Fibroblast of villous mesenchyme (primary cell): ENCODE measurements around the gene NDUFV3. TPM values are rescaled to one million over a fixed set of nuclear protein-coding genes. Genes with fewer than 3 reads are reported as not detected.
"Not testable (repeated sequence)": the region's sequence is repeated elsewhere in the genome, so short reads cannot be mapped to it uniquely, and the experiment has no call there.

ENCODE experiments used
- DNase-seq: peaks from one replicate; pipeline ENCODE4 v3.0.0-alpha.2; 2010; ENCODE audit warnings: low read depth
- H3K4me3 ChIP-seq: 2 replicates; pipeline ENCODE4 v1.5.1; 2011; ENCODE audit warnings: low read depth, mild to moderate bottlenecking, low read length
- total RNA-seq: library from RNA; depleted of rRNA; stranded (reverse); fragments of >200 nt; gene quantifications from 2 replicates; pipeline ENCODE4 v1.2.3, GENCODE V29; 2012
- TF ChIP-seq, protein P1 (sequence below): IDR thresholded peaks from 2 replicates; pipeline ENCODE4 v1.5.1; 2012; ENCODE audit warnings: low read depth, mild to moderate bottlenecking, low read length; ENCODE audit not compliant: insufficient read depth

NDUFV3 gene
- total RNA-seq, 1 donor = 44.0 TPM

DNA sequence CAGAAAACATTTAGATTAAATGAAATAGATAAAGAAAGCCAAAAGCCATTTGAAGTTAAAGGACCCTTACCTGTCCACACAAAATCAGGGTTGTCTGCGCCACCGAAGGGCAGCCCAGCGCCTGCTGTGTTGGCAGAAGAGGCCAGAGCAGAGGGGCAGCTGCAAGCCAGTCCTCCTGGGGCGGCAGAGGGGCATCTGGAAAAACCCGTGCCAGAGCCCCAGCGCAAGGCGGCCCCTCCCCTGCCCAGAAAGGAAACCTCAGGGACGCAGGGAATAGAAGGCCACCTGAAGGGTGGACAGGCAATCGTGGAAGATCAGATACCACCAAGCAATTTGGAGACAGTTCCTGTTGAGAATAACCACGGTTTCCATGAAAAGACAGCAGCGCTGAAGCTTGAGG, 10.7 kb downstream of the NDUFV3 start:
- no peak for DNase-seq
- H3K4me3 ChIP-seq = no peak overlapping the region
- TF ChIP-seq, protein P1, sequence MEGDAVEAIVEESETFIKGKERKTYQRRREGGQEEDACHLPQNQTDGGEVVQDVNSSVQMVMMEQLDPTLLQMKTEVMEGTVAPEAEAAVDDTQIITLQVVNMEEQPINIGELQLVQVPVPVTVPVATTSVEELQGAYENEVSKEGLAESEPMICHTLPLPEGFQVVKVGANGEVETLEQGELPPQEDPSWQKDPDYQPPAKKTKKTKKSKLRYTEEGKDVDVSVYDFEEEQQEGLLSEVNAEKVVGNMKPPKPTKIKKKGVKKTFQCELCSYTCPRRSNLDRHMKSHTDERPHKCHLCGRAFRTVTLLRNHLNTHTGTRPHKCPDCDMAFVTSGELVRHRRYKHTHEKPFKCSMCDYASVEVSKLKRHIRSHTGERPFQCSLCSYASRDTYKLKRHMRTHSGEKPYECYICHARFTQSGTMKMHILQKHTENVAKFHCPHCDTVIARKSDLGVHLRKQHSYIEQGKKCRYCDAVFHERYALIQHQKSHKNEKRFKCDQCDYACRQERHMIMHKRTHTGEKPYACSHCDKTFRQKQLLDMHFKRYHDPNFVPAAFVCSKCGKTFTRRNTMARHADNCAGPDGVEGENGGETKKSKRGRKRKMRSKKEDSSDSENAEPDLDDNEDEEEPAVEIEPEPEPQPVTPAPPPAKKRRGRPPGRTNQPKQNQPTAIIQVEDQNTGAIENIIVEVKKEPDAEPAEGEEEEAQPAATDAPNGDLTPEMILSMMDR = no peak

DNA sequence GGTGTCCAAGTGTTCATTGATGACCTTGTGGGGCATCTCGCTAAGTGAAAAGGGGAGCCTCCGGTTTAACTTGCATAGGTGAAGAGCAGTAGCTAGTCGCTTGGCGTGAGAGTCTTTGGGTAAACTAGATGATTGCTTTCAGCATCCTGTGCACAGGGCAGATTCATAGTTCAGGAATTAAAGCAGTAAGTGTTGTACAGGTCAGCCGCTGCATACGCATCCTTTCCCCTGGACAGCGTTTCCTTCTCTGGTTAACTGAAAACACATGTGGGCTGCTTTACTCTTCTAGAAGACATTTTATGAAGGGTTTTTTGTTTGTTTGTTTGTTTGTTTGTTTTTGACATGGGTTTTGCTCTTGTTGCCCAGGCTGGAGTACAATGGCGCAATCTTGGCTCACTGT, 12.1 kb downstream of the NDUFV3 start:
- no peak for DNase-seq
- H3K4me3 ChIP-seq = no peak overlapping the region
- TF ChIP-seq, protein P1 = no peak

DNA sequence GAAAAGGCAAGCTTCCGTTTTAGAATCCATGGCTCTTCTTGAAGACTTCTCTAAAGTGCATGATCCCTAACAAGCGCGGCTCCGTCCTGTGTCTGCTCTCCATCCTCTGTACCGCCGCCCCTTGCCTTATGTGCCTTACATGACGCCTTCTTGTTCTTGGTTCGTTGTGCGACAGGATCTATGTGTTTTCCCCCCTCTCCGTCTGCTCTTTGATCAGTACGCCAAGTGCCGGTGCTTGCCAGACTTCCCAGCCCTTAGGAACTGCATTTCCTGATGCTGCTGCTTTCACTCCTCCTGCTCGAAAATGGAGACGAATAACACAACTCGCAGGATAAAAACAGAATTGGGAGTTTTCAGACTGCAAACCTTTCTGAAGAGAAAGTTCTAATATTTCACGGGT, 13.1 kb downstream of the NDUFV3 start:
- no peak for DNase-seq
- no peak overlapping the region for H3K4me3 ChIP-seq

DNA sequence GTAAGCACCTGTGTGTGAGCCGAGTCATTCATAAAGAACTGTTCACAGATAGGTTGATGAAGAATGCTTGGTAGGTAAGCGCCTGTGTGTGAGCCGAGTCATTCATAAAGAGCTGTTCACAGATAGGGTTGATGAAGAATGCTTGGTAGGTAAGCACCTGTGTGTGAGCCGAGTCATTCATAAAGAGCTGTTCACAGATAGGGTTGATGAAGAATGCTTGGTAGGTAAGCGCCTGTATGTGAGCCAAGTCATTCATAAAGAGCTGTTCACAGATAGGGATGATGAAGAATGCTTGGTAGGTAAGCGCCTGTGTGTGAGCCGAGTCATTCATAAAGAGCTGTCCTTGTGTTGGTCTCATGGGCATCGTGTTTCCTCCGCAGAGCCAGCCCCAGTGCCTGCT, 15.4 kb downstream of the NDUFV3 start:
- not testable (repeated sequence) for H3K4me3 ChIP-seq, DNase-seq

More for the DNA sequence above, 13.1 kb downstream of the NDUFV3 start:
- TF ChIP-seq, protein P1 = no peak

DNA sequence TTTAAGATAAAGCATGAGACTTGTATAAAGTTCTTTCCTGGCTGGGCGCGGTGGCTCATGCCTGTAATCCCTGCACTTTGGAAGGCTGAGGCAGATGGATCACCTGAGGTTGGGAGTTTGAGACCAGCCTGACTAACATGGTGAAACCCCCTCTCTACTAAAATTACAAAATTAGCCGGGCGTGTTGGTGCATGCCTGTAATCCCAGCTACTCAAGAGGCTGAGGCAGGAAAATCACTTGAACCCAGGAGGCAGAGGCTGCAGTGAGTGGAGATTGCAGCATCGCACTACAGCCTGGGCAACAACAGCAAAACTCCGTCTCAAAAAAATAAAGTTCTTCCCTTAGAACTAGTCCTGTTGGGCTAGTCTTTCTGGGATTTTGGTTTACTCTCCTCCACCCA, 18.8 kb downstream of the NDUFV3 start:
- H3K4me3 ChIP-seq, DNase-seq: not testable (repeated sequence)

DNA sequence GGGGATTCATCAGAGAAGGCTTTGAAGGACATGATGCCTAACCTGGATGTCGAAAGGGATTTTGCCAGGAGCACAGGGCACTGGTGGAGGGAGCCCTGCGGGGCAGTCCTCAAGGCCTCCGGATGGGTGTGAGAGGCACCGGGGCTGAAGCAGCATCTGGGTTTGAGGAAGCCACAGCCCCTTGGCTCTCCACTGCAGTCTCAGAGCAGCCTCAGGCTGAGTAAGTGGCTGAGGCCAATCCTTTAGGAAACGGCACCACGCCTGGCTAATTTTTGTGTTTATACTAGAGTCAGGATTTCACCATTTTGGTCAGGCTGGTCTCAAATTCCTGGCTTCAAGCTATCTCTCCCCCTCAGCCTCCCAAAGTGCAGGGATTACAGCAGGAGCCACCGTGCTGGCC, 20.4 kb downstream of the NDUFV3 start:
- no peak overlapping the region for H3K4me3 ChIP-seq
- DNase-seq = peak; percentile 34
- TF ChIP-seq, protein P1 = no peak

DNA sequence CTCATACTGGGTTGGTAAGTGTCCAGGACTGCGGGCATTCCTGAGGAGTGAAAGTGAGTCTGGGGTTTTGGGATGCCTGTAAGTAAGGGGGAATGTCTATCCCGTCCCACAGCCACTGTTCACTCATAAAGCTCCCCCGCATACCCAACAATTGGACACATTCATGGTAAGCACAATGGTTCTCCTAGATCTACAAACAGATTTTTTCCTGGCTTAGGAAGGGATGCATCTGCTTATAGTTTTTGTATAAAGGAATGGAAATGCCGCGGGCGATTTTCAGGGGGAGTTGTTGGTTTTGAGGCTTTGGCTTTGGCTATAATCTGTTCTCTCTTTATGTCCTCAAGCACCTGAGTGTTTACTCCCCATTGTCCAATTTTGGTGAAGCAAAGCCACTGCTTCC, 25.2 kb downstream of the NDUFV3 start:
- TF ChIP-seq, protein P1 = no peak
- no peak for DNase-seq
- H3K4me3 ChIP-seq = no peak overlapping the region

DNA sequence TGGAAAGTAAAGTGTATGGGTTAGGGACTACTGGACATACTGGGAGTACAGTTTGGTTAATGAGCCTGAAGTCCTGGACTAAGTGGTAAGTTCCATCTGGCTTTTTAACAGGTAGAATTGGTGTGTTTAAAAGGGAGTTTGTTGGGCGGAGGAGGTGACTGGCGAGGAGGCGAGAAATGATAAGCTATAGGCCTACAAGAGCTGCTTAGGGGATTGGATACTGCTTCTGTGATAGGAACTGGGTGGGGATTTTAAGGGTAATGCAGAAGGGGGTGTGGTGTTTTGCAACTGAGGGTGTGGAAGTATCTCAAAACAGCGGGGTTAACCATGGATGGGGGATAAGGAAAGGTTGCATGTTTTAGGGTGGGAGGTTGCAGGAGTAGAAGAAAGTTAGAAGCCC, 28.8 kb downstream of the NDUFV3 start:
- peak overlapping the region; percentile 18 for H3K4me3 ChIP-seq
- no peak for DNase-seq
- TF ChIP-seq, protein P1 = no peak
